ENCODE measurements around the gene AKAP7.
"Not testable (repeated sequence)": the region's sequence is repeated elsewhere in the genome, so short reads cannot be mapped to it uniquely, and the experiment has no call there.

The AKAP7 gene

GRCh38 chr6:131258010-131258652 lies 122.9 kb downstream of the AKAP7 start:
- no peak for DNase-seq

- no peak for DNase-seq
Observed at GRCh38 chr6:131258816-131259476, 123.7 kb downstream of the AKAP7 start.

GRCh38 chr6:131260960-131261359 lies 125.7 kb downstream of the AKAP7 start:
- not testable (repeated sequence) for DNase-seq

- DNase-seq, result no peak
Observed at GRCh38 chr6:131262060-131262459, 126.8 kb downstream of the AKAP7 start.

- DNase-seq, result no peak
Observed at GRCh38 chr6:131265939-131266338, 130.7 kb downstream of the AKAP7 start.

- no peak for DNase-seq
Observed at GRCh38 chr6:131268303-131268702, 133.0 kb downstream of the AKAP7 start.

- no peak for DNase-seq
Observed at GRCh38 chr6:131269565-131270391, 134.5 kb downstream of the AKAP7 start.

GRCh38 chr6:131270534-131270933 lies 135.3 kb downstream of the AKAP7 start:
- no peak for DNase-seq

GRCh38 chr6:131275273-131275672 lies 140.0 kb downstream of the AKAP7 start:
- no peak for DNase-seq

GRCh38 chr6:131277591-131277990 lies 142.3 kb downstream of the AKAP7 start:
- DNase-seq, result no peak

GRCh38 chr6:131281471-131282270 lies 146.4 kb downstream of the AKAP7 start:
- DNase-seq, result peak; percentile 68

GRCh38 chr6:131282365-131282764 lies 147.1 kb downstream of the AKAP7 start:
- DNase-seq, result no peak

- DNase-seq, result no peak
Observed at GRCh38 chr6:131283466-131284175, 148.4 kb downstream of the AKAP7 start.

- DNase-seq, result no peak
Observed at GRCh38 chr6:131285548-131285947, 150.3 kb downstream of the AKAP7 start.

GRCh38 chr6:131286469-131287040 lies 151.3 kb downstream of the AKAP7 start:
- DNase-seq, result no peak

GRCh38 chr6:131288214-131288613 lies 152.9 kb downstream of the AKAP7 start:
- no peak for DNase-seq

- no peak for DNase-seq
Observed at GRCh38 chr6:131290955-131291354, 155.7 kb downstream of the AKAP7 start.

- no peak for DNase-seq
Observed at GRCh38 chr6:131292145-131292938, 157.1 kb downstream of the AKAP7 start.

GRCh38 chr6:131293472-131293911 lies 158.2 kb downstream of the AKAP7 start:
- no peak for DNase-seq

- DNase-seq, result no peak
Observed at GRCh38 chr6:131295081-131295480, 159.8 kb downstream of the AKAP7 start.

- DNase-seq, result not testable (repeated sequence)
Observed at GRCh38 chr6:131300826-131301225, 165.6 kb downstream of the AKAP7 start.

All from activated effector memory CD4-positive, alpha-beta T cell treated with Interleukin-2 at 50 U/mL for 16 hours (primary cell).